Activated naive CD4-positive, alpha-beta T cell treated with Interleukin-2 at 50 U/mL for 16 hours (primary cell): ENCODE measurements around the gene CRYGC.

Source experiments
- DNase-seq: peaks from one replicate; pipeline ENCODE4 v3.0.0-alpha.2; 2020

CRYGC gene

DNA sequence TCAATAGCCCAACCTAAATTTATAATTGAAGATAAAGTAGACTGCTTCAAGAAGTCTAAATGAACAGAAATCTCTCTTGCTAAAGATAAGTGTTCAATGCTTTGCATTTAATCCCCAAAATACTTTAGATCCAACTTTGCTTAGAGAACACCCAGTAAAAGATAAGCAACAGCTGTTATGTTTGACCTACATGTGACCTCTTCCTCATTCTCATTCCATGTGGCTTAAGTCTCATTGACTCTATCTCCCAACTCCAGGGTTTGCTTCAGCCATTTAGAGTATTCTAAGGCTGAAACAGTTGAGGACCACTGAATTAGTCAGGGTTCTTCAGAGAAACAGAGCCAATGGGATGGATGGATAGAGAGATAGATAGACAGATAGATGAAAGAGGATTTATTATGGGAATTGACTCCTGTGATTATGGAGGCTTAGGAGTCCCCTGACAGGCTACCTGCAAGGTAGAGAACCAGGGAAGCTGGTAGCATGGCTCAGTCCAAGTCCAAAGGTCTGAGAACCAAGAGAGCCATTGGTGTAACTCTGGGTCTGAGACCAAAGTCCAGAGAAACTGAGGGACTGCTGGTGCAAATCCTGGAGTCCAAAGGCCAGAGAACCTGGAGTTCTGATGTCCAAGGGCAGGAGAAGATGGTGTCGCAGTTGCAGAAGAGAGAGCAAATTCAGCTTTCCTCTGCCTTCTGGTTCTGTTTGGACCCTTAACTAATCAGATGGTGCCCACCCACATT is 37.4 kb downstream of the CRYGC start:
- DNase-seq, result no peak

GRCh38 chr2:208090420-208090819 is 39.2 kb downstream of the CRYGC start:
- no peak for DNase-seq

DNA sequence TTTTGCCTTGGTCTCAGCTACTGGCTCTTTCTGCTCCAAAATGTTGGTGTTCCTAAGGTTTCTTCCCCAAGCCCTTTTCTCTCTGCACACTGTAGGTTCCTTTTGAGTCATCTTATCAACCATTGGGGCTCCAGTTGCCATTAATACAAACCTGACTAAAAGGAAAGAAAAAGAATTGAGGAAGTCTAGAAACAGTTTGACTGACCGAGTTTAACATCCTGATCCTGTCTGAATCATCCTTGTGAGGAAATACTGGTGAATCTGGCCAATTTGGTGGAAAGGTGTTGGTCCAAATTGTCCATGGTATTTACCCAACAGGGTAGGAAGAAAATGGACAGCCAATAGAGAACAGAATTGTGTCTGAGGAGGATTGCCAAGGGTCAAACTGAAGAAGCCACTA is 43.6 kb downstream of the CRYGC start:
- no peak for DNase-seq

- DNase-seq, result no peak
Observed at GRCh38 chr2:208083807-208084206, 45.8 kb downstream of the CRYGC start.
